ENCODE results near the gene SULF2.

SULF2 gene

GRCh38 chr20:47785854-47786764 is 828 bp upstream of the SULF2 start (continued):
- TF ChIP-seq CSRNP3 (CRISPR knock-in tag; IDR thresholded peaks at IDR 0.05), result no peak
- no peak for TF ChIP-seq ARNTL (CRISPR knock-in tag; IDR thresholded peaks at IDR 0.05; ENCODE audit: borderline replicate concordance, low read depth)
- TF ChIP-seq TSHZ2 (CRISPR knock-in tag; IDR thresholded peaks at IDR 0.05), result no peak
- no peak for TF ChIP-seq CSDC2 (CRISPR knock-in tag; IDR thresholded peaks at IDR 0.05)
- no peak for TF ChIP-seq ZC3H10 (CRISPR knock-in tag; IDR thresholded peaks at IDR 0.05)
- no peak for TF ChIP-seq BACH2 (CRISPR knock-in tag; IDR thresholded peaks at IDR 0.05; ENCODE audit: borderline replicate concordance)
- TF ChIP-seq ZNF8 (CRISPR knock-in tag; IDR thresholded peaks at IDR 0.05), result no peak
- no peak for TF ChIP-seq ISL1 (CRISPR knock-in tag; IDR thresholded peaks at IDR 0.05)
- no peak for TF ChIP-seq GLIS3 (CRISPR knock-in tag; IDR thresholded peaks at IDR 0.05)

GRCh38 chr20:47784599-47785310 is 526 bp downstream of the SULF2 start:
- no peak for TF ChIP-seq PATZ1 (CRISPR knock-in tag; IDR thresholded peaks at IDR 0.05; ENCODE audit: borderline replicate concordance)
- no peak for TF ChIP-seq TOX (CRISPR knock-in tag; IDR thresholded peaks at IDR 0.05; ENCODE audit: borderline replicate concordance)
- no peak for TF ChIP-seq ESRRG (CRISPR knock-in tag; IDR thresholded peaks at IDR 0.05)
- TF ChIP-seq BACH2 (CRISPR knock-in tag; IDR thresholded peaks at IDR 0.05; ENCODE audit: borderline replicate concordance), result no peak
- no peak for TF ChIP-seq TSHZ2 (CRISPR knock-in tag; IDR thresholded peaks at IDR 0.05)
- no peak for TF ChIP-seq ZNF565 (CRISPR knock-in tag; conservative IDR thresholded peaks at IDR 0.05; ENCODE audit: low read depth)
- no peak for TF ChIP-seq ZFP3 (CRISPR knock-in tag; IDR thresholded peaks at IDR 0.05)
- TF ChIP-seq CREB5 (CRISPR knock-in tag; IDR thresholded peaks at IDR 0.05; ENCODE audit: low read depth), result no peak
- no peak for TF ChIP-seq OSR1 (CRISPR knock-in tag; IDR thresholded peaks at IDR 0.05)
- TF ChIP-seq GLIS3 (CRISPR knock-in tag; IDR thresholded peaks at IDR 0.05), result no peak
- no peak for TF ChIP-seq PPARA (CRISPR knock-in tag; IDR thresholded peaks at IDR 0.05; ENCODE audit: borderline replicate concordance)
- ATAC-seq, result peak; percentile 49
